DOHH2 (cell line): ENCODE data around the gene ZPBP.

Experiments
- CTCF ChIP-seq: fragments of 200-600 bp; sonication (generic); IDR thresholded peaks from one replicate; pipeline ENCODE4 v1.5.1; 2014; ENCODE audit warnings: antibody characterized with exemption, mild to moderate bottlenecking, low read depth, low read length; ENCODE audit not compliant: poor library complexity, severe bottlenecking
- EZH2phosphoT487 ChIP-seq: fragments of 200-600 bp; sonication (generic); IDR thresholded peaks from 2 replicates; pipeline ENCODE4 v1.6.1; 2017; ENCODE audit warnings: borderline replicate concordance, mild to moderate bottlenecking, antibody characterized with exemption, low read length, moderate library complexity, mixed read lengths

GRCh38 chr7:49974035-49974434, 119.0 kb downstream of the ZPBP start:
- TF ChIP-seq CTCF: no peak
- no peak for TF ChIP-seq EZH2phosphoT487
